Brain pericyte (primary cell): ENCODE data around the gene MAPK4.

Experiments used
- DNase-seq: peaks from one replicate; pipeline ENCODE4 v3.0.0-alpha.2; 2012; ENCODE audit warnings: low read depth, low spot score

Gene MAPK4

DNA sequence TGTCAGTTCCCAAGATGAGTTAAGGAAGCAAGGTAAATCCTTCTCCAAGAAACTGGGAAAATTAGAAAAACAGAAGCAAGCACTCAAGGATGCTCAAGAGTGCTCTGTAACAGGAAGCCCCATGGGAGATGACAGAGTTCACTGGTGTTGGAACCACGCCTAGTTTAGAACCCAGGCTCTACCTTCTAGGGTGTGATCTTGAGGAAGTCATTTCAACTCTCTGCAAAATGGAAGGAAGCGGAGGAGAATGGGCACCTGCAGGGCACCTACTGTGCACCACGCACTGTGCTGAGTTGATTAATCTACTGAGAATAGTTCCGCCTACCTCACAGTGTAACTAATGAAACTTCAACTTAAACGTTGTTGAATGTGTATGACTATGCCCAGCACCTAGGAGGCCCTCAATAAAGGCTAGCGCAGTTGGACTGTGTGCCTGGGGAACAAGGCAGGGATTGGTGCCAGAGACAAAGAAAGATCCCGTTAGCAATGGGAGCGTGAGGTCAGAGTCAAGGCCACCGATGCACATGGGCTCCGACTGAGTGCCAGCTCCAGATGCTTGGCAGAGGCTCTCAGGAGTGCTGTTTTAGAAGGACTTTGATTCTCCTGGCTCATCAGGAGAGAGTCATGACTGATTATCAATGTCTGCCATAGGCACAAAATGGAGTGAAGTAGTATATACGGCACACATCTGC is 93.7 kb downstream of the MAPK4 start:
- no peak for DNase-seq

DNA sequence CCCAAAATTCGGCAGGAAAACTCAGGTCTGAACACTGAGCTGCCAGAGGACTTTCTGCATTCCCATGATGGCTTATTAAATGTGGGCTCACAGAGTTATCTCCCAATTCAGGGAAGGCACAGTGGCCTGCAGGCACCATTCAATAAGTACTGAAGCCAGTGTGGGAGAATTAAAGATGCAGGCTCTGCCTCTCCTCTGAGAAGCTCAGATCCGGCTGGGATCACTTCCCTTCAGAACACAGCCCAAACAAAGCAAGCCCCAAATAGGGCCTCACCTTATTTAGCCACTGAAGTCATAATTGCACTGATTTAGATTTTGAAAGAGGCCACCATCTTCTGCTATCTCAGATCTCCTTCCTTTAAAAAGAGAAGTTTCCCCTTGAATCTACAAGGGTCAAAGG is 94.3 kb downstream of the MAPK4 start:
- no peak for DNase-seq

DNA sequence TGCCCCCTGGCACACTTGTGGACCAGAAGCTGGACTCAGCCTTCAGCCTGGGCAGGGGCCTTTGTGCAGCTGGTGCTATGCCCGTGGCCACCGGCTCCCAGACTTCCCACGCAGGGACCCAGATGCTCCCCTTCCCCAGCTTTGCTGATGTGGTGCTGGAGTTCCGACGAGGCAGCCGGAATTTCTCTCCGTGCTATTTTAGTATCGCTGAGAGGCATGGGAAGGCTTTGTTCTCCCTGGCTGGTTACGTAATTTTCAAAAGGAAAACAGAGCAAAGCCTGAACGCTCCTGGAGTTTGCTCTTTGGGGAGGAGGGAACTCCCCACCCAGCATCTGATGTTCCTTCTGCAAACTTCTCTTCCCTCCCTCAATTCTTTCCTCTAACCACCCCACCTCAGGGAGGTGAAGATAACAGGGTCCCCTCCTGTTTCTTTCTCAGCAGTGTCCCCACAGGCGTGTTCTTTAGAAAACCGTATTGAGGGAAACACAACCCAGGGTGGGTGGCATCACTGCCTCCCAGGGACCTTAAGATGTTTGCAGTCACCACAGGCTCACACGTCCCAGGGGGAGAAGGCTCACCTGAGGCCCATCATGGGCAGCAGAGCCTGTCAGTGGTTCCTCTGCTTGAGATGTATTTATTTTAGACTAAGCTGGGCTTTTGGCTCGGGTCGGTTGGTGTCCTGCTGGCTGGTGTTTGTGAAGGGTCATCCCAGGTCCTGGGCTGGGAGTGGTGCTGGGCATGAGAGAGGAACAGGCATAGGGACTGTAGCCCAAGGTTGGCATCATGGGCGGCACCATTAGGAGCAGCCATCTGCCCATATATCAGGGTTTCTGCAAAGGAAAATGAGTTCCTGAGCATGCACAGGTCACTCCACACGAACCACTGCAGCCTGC is 95.0 kb downstream of the MAPK4 start:
- no peak for DNase-seq

DNA sequence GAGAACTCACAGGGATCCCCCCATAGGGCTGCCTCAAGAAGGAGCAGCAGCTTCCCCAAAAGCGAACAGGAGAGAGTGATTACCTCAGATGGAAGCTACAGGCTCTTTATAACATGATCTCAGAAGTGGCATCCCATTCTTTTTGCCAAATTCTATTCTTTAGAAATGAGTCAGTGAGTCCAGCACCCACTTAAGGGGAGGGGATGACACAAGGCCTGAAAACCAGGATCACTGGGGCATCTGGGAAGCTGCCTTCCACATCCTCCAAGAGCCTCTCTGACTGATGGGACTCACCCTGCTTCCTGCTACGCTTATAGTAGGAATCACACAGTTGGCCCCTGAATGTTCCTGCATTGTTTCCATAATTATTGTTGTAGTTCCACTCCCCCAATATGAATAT is 96.5 kb downstream of the MAPK4 start:
- no peak for DNase-seq

DNA sequence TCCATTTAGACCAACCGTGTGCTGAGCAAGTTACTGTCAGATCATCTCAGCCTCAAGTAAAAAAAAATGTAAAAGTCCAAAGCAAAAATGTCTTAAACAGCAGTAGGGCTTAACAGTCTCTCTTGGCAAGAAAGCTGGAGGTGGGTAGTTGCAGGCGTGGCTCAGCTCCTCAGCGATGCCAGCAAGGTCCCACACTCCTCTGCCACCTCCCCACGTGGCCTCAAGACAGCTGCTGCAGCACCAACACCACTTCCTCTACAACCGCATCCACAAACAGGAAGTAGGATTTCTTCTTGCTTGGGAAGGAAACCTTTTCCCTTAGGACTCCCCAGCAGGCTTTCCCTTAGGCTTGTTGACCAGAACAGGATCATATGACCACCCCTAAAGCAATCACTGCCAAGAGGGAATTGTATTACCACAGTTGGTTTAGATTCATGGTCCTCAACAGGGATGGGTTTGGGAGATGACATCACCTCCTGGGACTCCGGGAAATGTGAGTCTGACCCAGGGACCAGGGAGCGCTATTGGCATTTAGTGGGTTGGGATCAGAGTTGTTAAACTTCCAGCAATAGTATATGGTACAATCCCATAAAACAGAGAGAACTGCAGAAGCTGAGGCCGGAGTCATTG is 97.1 kb downstream of the MAPK4 start:
- DNase-seq: no peak

DNA sequence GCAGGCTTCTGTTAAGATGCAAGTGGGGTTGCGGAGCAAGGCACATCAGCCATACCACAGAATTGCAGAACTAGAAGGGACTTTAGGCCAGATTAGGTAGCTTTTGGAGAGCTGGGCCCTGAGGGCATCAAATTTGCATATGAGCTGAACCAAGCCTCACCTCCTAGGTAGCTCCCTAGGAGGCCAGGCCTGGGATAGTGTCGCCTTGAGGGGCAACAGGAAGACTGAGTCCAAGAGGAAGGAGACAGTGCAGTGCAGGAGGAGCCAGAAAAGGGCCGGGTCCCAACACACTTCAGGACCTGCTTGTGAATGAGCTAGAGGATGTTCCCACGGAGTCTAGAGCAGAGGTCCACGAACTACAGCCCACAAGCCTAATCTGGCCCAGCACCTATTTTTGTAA is 98.7 kb downstream of the MAPK4 start:
- no peak for DNase-seq

DNA sequence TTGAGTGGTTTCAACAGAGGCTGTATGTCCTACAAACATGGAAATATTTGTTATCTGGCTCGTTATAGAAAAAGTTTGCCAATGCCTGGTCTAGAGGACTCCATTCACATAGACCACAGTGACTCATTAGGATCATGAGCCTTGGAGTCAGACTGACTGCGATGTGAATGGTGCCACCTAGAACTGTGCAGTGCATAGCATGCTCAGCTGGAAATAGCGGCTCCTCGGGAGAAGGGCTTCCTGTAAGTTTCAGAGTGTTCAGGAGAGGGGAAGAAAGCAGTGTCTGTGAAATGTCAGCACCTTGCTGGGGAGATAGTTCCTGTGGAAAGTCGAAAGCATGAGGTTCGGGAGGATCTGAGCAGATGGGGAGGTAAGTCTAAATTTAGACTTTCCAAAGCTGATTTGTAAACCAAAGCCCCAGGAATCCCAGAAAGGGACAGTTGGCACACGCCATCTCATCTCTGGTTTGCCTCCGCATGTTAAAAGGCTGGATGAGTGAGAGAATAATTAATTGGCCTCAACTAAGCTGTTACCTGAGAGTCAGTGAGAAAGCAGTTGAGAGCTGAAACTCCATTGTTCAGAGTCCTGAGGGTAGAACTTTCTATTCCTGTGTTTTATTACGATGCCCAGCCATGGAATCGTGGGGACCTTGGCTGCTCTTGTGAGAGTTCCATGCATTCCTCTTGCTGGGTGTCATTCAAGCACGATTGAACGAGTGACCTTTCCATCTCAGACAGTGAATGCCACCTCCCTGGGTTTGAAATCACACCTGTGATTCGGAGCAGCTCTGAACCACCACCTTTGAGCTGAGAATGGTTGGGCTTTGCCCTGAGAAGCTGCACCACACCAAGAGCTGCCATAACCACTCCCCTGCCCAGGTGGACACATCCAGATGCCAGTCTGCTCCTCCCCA is 99.5 kb downstream of the MAPK4 start:
- no peak for DNase-seq

DNA sequence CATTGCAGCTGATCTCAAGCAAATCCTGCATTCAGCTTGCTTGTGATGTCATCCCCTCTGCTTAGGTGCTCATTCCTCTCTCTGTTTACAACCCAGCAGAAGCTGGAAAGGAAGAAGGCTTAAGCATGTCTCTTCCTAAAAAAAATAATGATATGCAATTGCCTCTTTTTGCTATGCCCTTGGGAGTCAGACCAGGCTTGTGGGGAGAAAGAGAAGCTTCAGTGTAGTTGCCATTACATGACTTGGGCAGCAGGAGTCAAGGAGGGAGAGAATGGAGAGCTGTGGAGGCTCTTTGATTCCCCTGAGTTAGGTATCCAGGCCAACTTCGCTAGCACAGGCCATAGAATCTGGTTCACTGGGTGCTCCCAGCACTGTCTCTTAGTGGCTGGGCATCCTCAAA is 101.1 kb downstream of the MAPK4 start:
- DNase-seq: no peak

DNA sequence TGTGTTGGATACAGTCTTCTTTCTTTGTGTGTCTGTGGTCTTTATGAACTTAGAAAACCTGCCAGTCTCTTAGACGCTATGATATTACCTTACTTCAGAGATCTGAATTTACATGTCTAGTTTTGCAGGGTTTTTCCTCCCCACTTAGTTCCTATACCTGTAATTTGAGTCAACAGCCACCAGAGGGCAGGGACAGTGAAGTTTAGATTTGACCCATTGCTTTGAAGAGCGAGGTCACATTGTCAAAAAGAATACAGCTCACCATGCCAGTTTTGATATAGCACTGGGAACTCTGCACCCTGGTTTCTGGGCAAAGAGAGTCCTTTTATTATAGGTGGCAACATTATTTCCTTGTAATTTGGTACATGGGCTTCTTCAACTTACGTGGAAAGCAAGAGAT is 102.3 kb downstream of the MAPK4 start:
- no peak for DNase-seq

DNA sequence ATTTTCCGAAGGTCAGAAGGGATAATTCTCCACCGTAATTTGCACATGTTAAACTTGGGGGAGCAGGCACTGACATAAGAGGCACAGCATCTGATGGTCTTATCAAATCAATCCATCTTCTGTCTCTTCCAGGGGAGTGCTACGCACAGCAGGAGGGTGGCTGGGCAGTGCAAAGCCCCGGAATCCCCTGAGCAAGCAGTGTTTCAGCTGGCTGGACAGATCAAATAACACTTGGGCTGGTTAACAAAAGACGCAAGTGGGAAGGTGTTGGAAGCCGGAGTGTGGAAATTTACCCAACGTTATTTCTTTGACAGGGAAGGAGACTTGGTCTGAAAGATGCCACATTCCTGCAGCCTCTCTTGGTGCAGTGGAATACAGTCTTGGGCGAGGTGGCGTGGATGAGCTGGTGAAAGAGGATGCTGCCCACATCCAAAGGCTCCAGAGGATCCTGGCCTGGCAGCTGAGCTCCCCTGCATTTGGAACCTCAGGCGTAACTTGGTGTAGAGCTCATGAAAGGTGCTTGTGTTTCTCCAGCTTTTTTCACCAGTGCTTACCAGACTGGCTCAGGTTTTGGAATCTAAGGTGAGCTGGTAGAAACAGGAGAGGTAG is 103.0 kb downstream of the MAPK4 start:
- no peak for DNase-seq

DNA sequence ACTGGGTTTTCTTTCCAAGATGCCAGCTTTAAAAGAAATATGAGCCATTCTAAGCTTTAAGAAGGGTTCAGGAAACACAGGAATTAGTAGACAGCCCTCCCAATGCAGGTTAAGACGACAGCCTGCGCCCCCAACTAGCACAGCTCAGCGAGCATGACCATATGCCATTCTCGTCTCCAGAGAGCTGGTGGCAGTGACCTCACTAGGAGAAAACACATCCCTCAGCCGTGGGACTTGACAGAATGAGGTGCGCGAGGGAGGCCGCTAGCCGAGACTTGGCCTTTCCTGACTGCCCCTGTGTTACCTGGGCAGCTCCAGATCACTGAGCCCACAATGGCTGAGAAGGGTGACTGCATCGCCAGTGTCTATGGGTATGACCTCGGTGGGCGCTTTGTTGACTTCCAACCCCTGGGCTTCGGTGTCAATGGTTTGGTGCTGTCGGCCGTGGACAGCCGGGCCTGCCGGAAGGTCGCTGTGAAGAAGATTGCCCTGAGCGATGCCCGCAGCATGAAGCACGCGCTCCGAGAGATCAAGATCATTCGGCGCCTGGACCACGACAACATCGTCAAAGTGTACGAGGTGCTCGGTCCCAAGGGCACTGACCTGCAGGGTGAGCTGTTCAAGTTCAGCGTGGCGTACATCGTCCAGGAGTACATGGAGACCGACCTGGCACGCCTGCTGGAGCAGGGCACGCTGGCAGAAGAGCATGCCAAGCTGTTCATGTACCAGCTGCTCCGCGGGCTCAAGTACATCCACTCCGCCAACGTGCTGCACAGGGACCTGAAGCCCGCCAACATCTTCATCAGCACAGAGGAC is 103.9 kb downstream of the MAPK4 start:
- no peak for DNase-seq

DNA sequence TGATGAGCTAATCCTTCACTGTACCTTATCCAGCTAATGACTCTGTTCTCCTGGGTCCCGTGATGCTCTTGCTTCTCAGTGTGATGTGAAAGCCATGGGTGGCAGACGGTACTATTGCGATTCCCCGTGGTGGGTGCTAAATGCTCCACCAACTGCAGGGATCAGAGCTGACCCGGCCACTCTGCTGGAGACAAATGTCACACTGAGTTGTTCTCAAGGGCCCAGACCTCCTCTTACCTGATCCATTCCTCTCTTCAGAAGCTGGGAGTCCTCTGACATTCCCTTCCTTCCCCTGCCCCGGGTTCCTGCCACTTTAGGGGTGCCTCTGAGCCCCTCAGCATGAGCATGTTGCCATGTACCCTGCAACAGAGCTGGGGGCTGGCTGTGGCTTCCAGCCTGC is 105.1 kb downstream of the MAPK4 start:
- DNase-seq: no peak

DNA sequence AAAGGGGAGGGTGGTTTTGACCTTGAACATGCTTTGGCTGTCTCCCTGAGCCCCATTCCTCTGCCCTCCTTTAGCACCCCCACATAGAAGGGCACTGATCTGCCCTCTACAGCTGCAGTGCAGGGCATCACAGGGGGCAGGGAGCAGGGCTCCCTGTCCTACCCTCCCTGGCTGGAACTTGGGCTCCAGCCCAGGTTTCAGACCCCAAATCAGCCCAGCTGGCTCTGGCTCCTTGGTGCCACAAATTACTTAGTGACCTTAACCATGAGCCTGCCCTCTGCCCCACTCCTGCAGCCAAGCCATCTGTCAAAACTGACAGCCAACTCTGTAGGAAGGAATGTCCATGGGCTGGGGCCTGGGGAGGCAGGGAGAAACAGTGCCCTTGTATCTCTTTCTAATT is 105.6 kb downstream of the MAPK4 start:
- DNase-seq: no peak

DNA sequence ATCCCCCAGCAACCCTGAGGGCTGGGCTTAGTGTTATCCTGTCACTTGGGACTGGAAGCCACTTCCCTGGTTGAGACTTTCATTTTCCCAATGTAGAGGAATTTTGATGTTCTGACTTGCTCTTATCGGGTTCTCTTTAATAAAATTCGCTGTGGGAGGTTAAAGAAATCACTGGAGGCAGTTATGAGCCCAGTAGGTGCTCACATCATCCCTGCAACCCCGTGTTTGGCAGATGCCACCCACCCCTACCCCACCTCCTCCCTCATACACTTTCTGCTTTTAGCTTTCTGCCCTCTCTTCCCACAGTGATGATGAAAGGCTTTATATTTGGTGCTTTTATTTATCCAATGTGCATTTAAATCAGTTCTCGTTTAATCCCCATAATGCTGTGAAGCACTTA is 106.6 kb downstream of the MAPK4 start:
- no peak for DNase-seq

DNA sequence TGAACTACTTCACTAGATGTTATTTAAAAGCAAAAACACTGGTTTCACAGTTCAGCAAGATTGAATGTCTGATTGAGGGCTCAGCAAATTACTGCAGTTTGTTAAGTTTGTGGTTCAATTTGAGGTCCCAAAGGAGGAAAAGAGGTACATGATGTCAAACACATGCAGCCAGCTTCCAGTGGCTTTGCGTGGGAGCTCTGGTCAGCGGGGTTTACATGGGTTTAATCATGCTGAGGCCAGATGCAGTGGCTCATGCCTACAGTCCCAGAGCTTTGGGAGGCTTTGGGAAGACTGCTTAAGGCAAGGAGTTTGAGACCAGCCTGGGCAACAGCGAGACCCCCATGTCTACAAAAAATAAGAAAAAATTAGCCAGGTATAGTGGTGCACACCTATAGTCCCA is 111.5 kb downstream of the MAPK4 start:
- DNase-seq: no peak

DNA sequence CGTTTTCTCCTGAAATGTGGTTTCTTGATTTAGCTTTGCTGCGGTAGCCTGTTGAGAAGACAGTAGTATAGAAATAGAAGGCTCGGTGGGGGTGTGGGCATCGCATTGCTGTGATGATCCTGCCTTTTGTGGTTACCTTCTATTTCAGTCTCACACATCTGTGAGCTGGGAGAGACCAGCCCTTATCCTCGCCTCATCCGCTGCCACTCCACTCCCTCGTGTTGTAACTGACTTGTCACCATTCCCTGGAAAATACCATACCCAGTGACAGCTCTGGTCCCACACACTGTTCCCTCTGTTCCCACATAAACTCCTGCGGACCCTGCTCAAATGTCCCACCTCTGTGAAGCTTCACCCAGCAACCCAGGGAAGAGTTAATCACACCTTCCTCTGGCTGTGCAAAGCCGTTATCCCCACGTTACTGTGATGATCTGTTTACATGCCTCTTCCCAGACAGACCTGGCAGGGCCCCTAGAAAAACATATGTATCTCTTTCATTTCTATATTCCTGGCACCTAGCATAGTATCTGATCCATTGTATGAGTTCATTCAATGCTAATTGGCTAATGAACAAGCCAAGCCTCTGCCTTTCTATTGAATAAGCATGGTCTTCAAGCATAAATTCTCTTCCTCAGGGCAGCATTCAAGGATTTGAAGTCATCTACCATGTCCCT is 114.6 kb downstream of the MAPK4 start:
- no peak for DNase-seq

DNA sequence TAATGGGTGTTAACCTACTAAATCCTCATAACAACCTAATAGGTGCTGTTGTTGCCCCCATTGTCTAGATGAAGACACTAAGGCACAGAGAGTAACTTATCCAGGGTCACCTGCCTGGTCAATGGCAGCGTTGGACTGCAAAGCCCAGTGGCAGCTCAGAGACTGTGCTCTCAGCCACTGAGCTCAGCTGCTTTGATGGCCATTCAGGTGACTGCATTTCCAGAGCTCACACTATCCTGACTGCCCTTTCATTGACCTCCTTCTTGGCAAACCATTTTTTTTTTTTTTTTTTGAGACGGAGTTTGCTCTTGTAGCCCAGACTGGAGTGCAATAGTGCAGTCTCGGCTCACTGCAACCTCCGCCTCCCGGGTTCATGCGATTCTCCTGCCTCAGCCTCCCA is 115.2 kb downstream of the MAPK4 start:
- DNase-seq: no peak

DNA sequence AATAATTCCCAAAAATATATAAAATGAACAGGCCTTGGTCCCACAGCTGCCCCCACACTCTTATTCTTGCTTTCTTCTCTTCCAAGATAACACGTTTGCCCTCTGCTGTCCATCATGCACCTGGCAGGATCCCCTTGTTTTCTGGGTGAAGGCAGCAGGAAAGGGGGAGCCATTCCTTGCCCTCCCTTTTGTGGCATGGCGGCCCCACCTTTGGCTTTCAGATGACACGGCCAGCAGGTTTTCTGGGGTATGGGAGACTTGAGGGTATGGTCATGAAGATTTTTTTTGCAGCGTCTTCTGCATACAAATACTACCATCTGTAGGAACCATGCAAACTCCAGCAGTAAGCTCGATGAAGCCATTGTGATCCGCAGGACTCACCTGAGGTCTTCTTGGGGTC is 118.8 kb downstream of the MAPK4 start:
- no peak for DNase-seq

DNA sequence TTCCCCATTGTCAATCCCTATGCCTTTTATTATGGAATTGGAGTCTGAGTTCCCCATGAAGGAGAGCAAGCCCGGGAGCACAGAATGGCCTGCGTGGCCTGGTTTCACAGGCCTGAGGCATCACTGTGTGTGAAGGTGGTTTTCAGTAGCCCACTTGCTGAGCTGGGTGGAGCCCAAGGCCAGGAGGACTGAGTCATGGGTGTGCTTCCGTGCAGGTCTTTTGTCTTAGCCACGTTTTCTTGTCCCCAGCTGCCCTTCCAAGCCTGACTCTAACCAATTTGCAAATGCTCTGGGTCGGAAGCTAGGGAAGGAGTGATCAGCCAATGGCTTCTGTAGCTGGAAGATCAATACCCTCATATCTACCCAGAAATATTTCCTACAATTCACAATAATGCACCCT is 119.2 kb downstream of the MAPK4 start:
- no peak for DNase-seq

DNA sequence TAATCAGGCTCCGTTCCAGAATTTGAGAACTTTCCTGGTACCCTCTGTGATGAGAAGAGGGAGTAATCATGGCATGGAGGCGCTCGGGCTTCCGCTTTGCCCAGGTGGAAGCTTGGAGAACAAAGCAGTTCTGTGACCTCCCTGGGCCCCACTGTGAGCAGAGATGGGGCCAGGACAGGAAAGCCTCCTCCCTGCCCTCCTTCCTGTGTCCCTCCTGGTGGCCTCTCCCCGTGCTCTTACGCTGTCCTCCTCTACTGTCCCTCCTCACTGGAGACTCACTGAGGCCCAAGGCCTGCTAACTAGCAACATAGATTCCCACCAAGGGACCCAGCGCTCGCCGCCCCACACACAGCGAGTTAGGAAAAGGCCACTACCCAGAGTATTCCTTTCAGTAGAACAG is 119.8 kb downstream of the MAPK4 start:
- no peak for DNase-seq
